DOHH2 (cell line): ENCODE measurements around the gene DOK6.

Experiments
- EZH2phosphoT487 ChIP-seq: fragments of 200-600 bp; sonication (generic); IDR thresholded peaks from 2 replicates; pipeline ENCODE4 v1.6.1; 2017; ENCODE audit warnings: borderline replicate concordance, mild to moderate bottlenecking, antibody characterized with exemption, low read length, moderate library complexity, mixed read lengths
- TF ChIP-seq, protein P1 (sequence below): fragments of 200-600 bp; sonication (generic); IDR thresholded peaks from one replicate; pipeline ENCODE4 v1.5.1; 2014; ENCODE audit warnings: antibody characterized with exemption, mild to moderate bottlenecking, low read depth, low read length; ENCODE audit not compliant: poor library complexity, severe bottlenecking

- TF ChIP-seq, protein P1, sequence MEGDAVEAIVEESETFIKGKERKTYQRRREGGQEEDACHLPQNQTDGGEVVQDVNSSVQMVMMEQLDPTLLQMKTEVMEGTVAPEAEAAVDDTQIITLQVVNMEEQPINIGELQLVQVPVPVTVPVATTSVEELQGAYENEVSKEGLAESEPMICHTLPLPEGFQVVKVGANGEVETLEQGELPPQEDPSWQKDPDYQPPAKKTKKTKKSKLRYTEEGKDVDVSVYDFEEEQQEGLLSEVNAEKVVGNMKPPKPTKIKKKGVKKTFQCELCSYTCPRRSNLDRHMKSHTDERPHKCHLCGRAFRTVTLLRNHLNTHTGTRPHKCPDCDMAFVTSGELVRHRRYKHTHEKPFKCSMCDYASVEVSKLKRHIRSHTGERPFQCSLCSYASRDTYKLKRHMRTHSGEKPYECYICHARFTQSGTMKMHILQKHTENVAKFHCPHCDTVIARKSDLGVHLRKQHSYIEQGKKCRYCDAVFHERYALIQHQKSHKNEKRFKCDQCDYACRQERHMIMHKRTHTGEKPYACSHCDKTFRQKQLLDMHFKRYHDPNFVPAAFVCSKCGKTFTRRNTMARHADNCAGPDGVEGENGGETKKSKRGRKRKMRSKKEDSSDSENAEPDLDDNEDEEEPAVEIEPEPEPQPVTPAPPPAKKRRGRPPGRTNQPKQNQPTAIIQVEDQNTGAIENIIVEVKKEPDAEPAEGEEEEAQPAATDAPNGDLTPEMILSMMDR = no peak
- no peak for TF ChIP-seq EZH2phosphoT487
Measured at GRCh38 chr18:69636529-69637301, 236.0 kb downstream of the DOK6 start.
